Breast epithelium (tissue), 4 donors: Measurements from ENCODE around the gene IGDCC3. TPM values are rescaled to one million over a fixed set of nuclear protein-coding genes. Genes with fewer than 3 reads are reported as not detected.

Experiments used
- DNase-seq, 2 donors: peaks; one replicate each; pipeline ENCODE4 v3.0.0-alpha.2; 2019; ENCODE audit warnings: low spot score in 2 of 2
- H3K27ac ChIP-seq, 2 donors: fragments of 200-600 bp; sonication (generic) in 1 of 2; one replicate each; pipeline ENCODE4 v1.5.1; 2016 to 2019; ENCODE audit warnings: mild to moderate bottlenecking in 1 of 2
- H3K27me3 ChIP-seq, 2 donors: fragments of 200-600 bp; sonication (generic) in 1 of 2; one replicate each; pipeline versions ENCODE4 v1.5.1 to v1.6.0; 2017 to 2019; ENCODE audit warnings: control low read depth in 1 of 2, mild to moderate bottlenecking in 1 of 2
- H3K36me3 ChIP-seq: fragments of 200-600 bp; one replicate; pipeline ENCODE4 v1.5.1; 2019
- H3K4me1 ChIP-seq, 2 donors: fragments of 200-600 bp; sonication (generic); one replicate each; pipeline ENCODE4 v1.5.1; 2016 to 2019; ENCODE audit warnings: control low read depth in 1 of 2
- H3K4me3 ChIP-seq, 3 donors: fragments of 200-600 bp; sonication (generic); 1 replicate in 2 of 3; 2 replicates in 1 of 3; pipeline ENCODE4 v1.5.1; 2016 to 2019; ENCODE audit warnings: mild to moderate bottlenecking in 3 of 3, moderate library complexity in 2 of 3
- H3K9me3 ChIP-seq, 2 donors: fragments of 200-600 bp; sonication (generic) in 1 of 2; one replicate each; pipeline ENCODE4 v1.5.1; 2016 to 2019; ENCODE audit warnings: control low read depth in 1 of 2
- POLR2A ChIP-seq: fragments of 450-650 bp; IDR thresholded peaks from one replicate; pipeline ENCODE4 v1.6.1; 2016; ENCODE audit warnings: antibody characterized with exemption, mild to moderate bottlenecking, moderate library complexity
- POLR2AphosphoS5 ChIP-seq, 3 donors: sonication (generic); formaldehyde crosslinking; IDR thresholded peaks; one replicate each; pipeline ENCODE4 v1.6.1; 2017; ENCODE audit warnings: antibody characterized with exemption in 3 of 3
- intact Hi-C: fragments of 100-400 bp; cut with DNase I; formaldehyde crosslinking; loops from one replicate; pipeline ENCODE4 v1.15.1; 2023; ENCODE audit warnings: low total_unique reads
- total RNA-seq, 3 donors: library from RNA; depleted of rRNA; stranded (reverse); fragments of >200 nt; gene quantifications; one replicate each; pipeline ENCODE4 v1.1.0, GENCODE V29; 2016
- TF ChIP-seq, protein P1 (sequence below), 3 donors: fragments of 450-650 bp; IDR thresholded peaks; one replicate each; pipeline ENCODE4 v1.5.1; 2016 to 2017; ENCODE audit warnings: antibody characterized with exemption in 3 of 3, mild to moderate bottlenecking in 3 of 3, moderate library complexity in 3 of 3

IGDCC3 gene
- total RNA-seq, 3 donors from 2014 or later: 0.33 to 1.8 TPM; not detected in 1

DNA sequence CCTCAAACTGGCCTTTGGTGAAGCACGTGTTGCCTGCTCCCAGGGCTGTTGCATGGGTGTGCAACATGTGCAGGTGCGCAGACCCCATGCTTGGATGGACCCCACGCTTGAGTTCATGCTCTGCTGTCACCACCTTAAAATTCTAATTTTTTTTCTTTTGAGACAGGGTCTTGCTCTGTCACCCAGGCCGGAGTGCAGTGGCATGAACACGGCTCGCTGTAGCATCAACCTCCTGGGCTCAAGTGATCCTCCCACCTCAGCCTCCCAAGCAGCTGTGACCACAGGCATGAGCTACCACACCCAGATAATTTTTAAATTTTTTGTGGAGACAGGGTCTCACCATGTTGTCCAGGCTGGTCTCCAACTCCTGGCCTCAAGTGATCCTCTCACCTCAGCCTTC is 9.1 kb upstream of the IGDCC3 start:
- TF ChIP-seq, protein P1, sequence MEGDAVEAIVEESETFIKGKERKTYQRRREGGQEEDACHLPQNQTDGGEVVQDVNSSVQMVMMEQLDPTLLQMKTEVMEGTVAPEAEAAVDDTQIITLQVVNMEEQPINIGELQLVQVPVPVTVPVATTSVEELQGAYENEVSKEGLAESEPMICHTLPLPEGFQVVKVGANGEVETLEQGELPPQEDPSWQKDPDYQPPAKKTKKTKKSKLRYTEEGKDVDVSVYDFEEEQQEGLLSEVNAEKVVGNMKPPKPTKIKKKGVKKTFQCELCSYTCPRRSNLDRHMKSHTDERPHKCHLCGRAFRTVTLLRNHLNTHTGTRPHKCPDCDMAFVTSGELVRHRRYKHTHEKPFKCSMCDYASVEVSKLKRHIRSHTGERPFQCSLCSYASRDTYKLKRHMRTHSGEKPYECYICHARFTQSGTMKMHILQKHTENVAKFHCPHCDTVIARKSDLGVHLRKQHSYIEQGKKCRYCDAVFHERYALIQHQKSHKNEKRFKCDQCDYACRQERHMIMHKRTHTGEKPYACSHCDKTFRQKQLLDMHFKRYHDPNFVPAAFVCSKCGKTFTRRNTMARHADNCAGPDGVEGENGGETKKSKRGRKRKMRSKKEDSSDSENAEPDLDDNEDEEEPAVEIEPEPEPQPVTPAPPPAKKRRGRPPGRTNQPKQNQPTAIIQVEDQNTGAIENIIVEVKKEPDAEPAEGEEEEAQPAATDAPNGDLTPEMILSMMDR (IDR thresholded peaks at IDR 0.05): no peak
- TF ChIP-seq POLR2AphosphoS5 (IDR thresholded peaks at IDR 0.05) (no peak), POLR2A (no peak)
- intact Hi-C loops: no loop called here
- H3K36me3 ChIP-seq: no peaks in the 10 kb centered on the region
- H3K27ac ChIP-seq: no peak overlapping the region
- no peaks in the 10 kb centered on the region for H3K4me1 ChIP-seq
- H3K4me3 ChIP-seq: no peak overlapping the region
- H3K27me3 ChIP-seq: no peaks in the 10 kb centered on the region
- DNase-seq: no peak
- no peaks in the 10 kb centered on the region for H3K9me3 ChIP-seq

- no peak for DNase-seq
- TF ChIP-seq POLR2AphosphoS5 (IDR thresholded peaks at IDR 0.05): no peak
- no peak for TF ChIP-seq POLR2A
- TF ChIP-seq, protein P1 (IDR thresholded peaks at IDR 0.05): no peak
- no peaks in the 10 kb centered on the region for H3K36me3 ChIP-seq
- peak overlapping the region in 1 of 2 donors; percentile 49 for H3K27ac ChIP-seq
- intact Hi-C loops: no loop called here
- H3K4me3 ChIP-seq: no peak overlapping the region
- no peaks in the 10 kb centered on the region for H3K4me1 ChIP-seq
- H3K27me3 ChIP-seq: no peaks in the 10 kb centered on the region
- no peaks in the 10 kb centered on the region for H3K9me3 ChIP-seq
Measured at GRCh38 chr15:65386376-65386775, 8.6 kb upstream of the IGDCC3 start.

DNA sequence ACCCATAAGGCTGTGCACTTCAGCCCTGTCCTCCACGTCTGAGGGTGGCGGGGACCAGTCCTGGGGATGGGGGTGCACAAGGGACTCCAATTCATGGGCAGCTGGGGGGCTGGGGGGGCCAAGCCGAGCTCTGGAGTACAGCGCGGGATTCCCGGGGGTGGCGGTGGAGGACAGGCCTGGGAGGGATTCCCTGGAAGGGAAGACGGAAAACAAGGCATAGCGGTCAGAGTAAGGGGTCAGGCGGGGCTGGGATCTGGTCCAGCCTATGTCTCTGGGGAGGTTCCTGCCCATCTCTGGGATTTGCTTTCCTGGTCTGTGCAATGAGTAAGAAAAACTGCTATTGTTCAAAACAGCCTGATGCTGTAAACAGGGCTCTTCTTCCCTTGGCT is 8.1 kb upstream of the IGDCC3 start:
- H3K27me3 ChIP-seq: no peaks in the 10 kb centered on the region
- H3K27ac ChIP-seq: peak overlapping the region in 1 of 2 donors; percentile 49
- no peaks in the 10 kb centered on the region for H3K36me3 ChIP-seq
- H3K4me3 ChIP-seq: peak overlapping the region in 2 of 3 donors; percentile 44 to 59
- TF ChIP-seq, protein P1 (IDR thresholded peaks at IDR 0.05): no peak
- TF ChIP-seq POLR2AphosphoS5 (IDR thresholded peaks at IDR 0.05): no peak
- no peak for TF ChIP-seq POLR2A
- intact Hi-C loops: loop anchor here (1.0 to 2.0 kb wide), 2 partner anchors 37 to 68 kb away; no protein-coding TSS in a partner anchor
- no peaks in the 10 kb centered on the region for H3K9me3 ChIP-seq
- DNase-seq: no peak
- H3K4me1 ChIP-seq: no peaks in the 10 kb centered on the region

GRCh38 chr15:65384895-65385869 is 7.4 kb upstream of the IGDCC3 start:
- no peaks in the 10 kb centered on the region for H3K36me3 ChIP-seq
- H3K4me3 ChIP-seq: peak overlapping the region; percentile 25 to 59 (median 44)
- intact Hi-C loops: loop anchor here (1.0 to 5.0 kb wide), 3 partner anchors 36 to 548 kb away; no protein-coding TSS in a partner anchor
- TF ChIP-seq, protein P1 (IDR thresholded peaks at IDR 0.05): peak; percentile 67 to 92 (median 91)
- no peak for TF ChIP-seq POLR2A
- H3K27ac ChIP-seq: peak overlapping the region; percentile 8 to 49
- no peaks in the 10 kb centered on the region for H3K27me3 ChIP-seq
- H3K4me1 ChIP-seq: no peaks in the 10 kb centered on the region
- H3K9me3 ChIP-seq: no peaks in the 10 kb centered on the region
- peak; percentile 79 to 86 for DNase-seq

- Histone ChIP-seq H3K4me1 (no peaks in the 10 kb centered on the region), H3K4me3 (peak overlapping the region in 2 of 3 donors; percentile 44 to 59), H3K27me3 (no peaks in the 10 kb centered on the region), H3K36me3 (no peaks in the 10 kb centered on the region), H3K9me3 (no peaks in the 10 kb centered on the region), H3K27ac (no peak overlapping the region)
- intact Hi-C loops: loop anchor here (2.0 to 5.0 kb wide), 2 partner anchors 36 to 547 kb away; no protein-coding TSS in a partner anchor
- no peak for DNase-seq
- TF ChIP-seq POLR2A: no peak
- TF ChIP-seq, protein P1 (IDR thresholded peaks at IDR 0.05): no peak
- no peak for TF ChIP-seq POLR2AphosphoS5 (IDR thresholded peaks at IDR 0.05)
Measured at GRCh38 chr15:65384505-65384894, 6.7 kb upstream of the IGDCC3 start.
